RWPE1 (cell line): ENCODE measurements around the gene INTS1.
A peak's percentile ranks its signal among the peaks of the same experiment; 100 is the strongest.
"Not testable (repeated sequence)": the region's sequence is repeated elsewhere in the genome, so short reads cannot be mapped to it uniquely, and the experiment has no call there.

Source experiments
- CTCF ChIA-PET: fragments of 350-600 bp; sonication (Branson Sonifier 250); formaldehyde crosslinking; extraction: SDS; loops from one replicate; lab custom pipeline; 2021; lab: Yijun Ruan, JAX
- POLR2A ChIA-PET: fragments of 400-600 bp; formaldehyde crosslinking; extraction: SDS; loops from one replicate; lab custom pipeline; 2020; ENCODE audit warnings: antibody characterized with exemption; ENCODE audit not compliant: low non-redundant PET; lab: Yijun Ruan, JAX
- DNase-seq: peaks from one replicate; pipeline ENCODE4 v3.0.0; 2012; ENCODE audit warnings: low spot score
- H3K27ac ChIP-seq: fragments of 450-650 bp; 2 replicates; pipeline ENCODE4 v1.5.1; 2017
- TF ChIP-seq, protein P1 (sequence below): fragments of 450-650 bp; conservative IDR thresholded peaks from 2 replicates; pipeline ENCODE4 v1.5.1; 2017; ENCODE audit warnings: low read depth, mild to moderate bottlenecking

INTS1 gene

DNA sequence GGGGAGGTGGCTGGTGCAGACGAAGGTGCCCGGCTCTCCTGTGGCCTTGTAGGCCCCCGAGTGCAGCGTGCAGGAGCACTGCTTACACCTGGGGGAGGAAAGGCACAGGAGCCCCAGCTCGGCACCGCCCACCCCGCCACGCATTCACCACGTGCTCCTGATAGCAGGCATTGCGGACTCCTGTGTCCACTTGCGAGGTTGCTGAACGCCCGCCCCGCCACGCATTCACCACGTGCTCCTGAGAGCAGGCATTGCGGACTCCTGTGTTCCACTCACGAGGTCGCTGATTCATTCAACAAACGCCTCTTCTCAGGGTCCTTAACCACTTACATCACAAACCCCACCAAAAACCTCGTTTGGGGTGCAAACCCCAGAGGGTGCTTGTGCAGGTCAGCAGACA lies 58.8 kb downstream of the INTS1 start:
- DNase-seq = no peak
- TF ChIP-seq, protein P1, sequence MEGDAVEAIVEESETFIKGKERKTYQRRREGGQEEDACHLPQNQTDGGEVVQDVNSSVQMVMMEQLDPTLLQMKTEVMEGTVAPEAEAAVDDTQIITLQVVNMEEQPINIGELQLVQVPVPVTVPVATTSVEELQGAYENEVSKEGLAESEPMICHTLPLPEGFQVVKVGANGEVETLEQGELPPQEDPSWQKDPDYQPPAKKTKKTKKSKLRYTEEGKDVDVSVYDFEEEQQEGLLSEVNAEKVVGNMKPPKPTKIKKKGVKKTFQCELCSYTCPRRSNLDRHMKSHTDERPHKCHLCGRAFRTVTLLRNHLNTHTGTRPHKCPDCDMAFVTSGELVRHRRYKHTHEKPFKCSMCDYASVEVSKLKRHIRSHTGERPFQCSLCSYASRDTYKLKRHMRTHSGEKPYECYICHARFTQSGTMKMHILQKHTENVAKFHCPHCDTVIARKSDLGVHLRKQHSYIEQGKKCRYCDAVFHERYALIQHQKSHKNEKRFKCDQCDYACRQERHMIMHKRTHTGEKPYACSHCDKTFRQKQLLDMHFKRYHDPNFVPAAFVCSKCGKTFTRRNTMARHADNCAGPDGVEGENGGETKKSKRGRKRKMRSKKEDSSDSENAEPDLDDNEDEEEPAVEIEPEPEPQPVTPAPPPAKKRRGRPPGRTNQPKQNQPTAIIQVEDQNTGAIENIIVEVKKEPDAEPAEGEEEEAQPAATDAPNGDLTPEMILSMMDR = no peak
- peak overlapping the region; percentile 56 for H3K27ac ChIP-seq
- ChIA-PET CTCF (no interaction called here), POLR2A (no interaction called here)

GRCh38 chr7:1444925-1445322 lies 59.3 kb downstream of the INTS1 start:
- ChIA-PET POLR2A (no interaction called here), CTCF (no interaction called here)
- no peak for DNase-seq
- peak overlapping the region; percentile 56 for H3K27ac ChIP-seq
- TF ChIP-seq, protein P1 = no peak

DNA sequence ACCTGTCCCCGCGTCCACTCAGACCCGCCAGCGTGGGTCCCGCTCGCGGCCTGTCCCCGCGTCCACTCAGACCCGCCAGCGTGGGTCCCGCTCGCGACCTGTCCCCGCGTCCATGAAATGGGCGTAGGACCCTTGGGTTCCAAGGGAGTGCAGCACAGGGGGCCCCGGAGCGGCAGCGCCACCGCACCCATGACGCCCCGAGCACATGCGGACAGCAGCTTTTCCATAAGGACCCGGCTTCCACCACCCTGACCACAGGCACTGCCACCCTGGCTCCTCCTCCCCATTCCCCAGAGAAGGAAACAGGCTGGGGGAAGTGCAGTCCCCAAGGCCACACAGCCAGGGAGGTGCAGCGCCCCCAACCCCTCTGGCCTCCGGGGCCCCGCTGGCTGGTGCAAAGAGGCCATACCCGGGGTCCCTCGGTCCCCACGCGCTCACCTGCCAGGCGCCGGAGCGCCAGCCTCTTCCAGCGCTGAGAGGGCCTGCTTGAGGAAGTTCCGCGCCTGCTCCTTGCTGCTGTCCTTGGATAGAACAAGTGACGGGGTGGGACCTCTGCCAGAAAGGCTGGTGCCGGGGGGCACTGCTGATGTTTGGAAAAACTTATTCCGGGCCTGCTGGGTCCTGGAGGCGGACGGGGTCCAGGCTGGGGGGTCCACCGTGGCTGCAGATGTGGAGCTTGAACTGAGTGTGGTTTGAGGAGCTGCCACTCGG lies 59.8 kb downstream of the INTS1 start:
- TF ChIP-seq, protein P1 = no peak
- ChIA-PET POLR2A (no interaction called here), CTCF (no interaction called here)
- H3K27ac ChIP-seq = peak overlapping the region; percentile 56; the same call in 1 of the 2 replicates
- no peak for DNase-seq

- CTCF ChIA-PET = interaction anchor here (1.0 kb wide), 1 partner anchor 31 kb away, joined by 3 read pairs; no protein-coding TSS in a partner anchor
- POLR2A ChIA-PET, H3K27ac ChIP-seq: not testable (repeated sequence)
Observed at GRCh38 chr7:1443587-1444200, 60.5 kb downstream of the INTS1 start.

GRCh38 chr7:1442355-1443124 lies 61.6 kb downstream of the INTS1 start:
- ChIA-PET POLR2A (interaction anchor here (0.6 kb wide), 1 partner anchor 8 kb away, joined by 3 read pairs; no protein-coding TSS in a partner anchor), CTCF (interaction anchor here (0.7 to 1.0 kb wide), 2 partner anchors 32 to 52 kb away, joined by 3 to 4 read pairs; no protein-coding TSS in a partner anchor)
- H3K27ac ChIP-seq = peak overlapping the region; percentile 30
- TF ChIP-seq, protein P1 = no peak
- no peak for DNase-seq

More at GRCh38 chr7:1443587-1444200, 60.5 kb downstream of the INTS1 start:
- not testable (repeated sequence) for DNase-seq

DNA sequence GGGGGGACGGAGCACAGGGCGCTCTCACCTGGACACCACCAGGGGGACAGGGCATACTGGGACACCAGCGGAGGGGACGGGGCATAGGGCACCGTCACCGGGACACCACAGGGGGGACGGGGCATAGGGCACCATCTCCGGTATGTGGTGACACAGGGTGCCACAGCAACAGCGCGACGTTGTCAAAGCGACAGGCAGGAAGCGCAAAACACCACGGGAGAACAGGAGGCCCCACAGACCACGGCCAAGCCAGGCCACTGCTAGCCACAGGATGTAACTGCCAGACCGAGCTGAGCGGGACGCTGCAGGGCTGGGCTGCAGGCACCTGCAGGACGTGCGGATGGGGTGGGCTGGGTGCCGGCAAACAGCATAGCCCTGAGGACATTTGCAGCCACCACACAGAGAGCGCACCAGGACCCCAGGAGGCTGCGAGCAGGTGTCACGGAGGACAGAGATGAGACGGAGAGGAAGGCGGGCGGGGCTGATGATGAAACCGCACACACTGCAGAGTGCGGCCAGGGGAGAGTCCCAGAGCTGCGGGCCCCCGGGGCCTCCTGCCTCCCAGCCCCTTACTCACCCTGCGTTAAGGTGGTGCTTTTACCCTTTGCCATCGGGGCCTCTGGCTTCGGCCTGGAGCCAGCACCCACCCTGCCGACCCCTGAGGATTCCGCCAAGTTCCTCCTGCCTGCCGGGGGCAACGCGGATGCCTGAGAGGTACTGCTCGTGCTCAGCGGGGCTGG lies 62.4 kb downstream of the INTS1 start:
- POLR2A ChIA-PET = no interaction called here
- TF ChIP-seq, protein P1 = no peak
- CTCF ChIA-PET = interaction anchor here (0.7 to 1.3 kb wide), 2 partner anchors 9 to 51 kb away, joined by 4 to 7 read pairs; no protein-coding TSS in a partner anchor
- no peak for DNase-seq
- peak overlapping the region; percentile 30 for H3K27ac ChIP-seq
